Thyroid gland (tissue), 4 donors: ENCODE results near the gene IRS2.

ENCODE experiments used
- POLR2A ChIP-seq, 2 donors: fragments of 450-650 bp; IDR thresholded peaks; one replicate each; pipeline ENCODE4 v1.6.1; 2017; ENCODE audit warnings: antibody characterized with exemption in 2 of 2, mild to moderate bottlenecking in 2 of 2, moderate library complexity in 1 of 2
- TF ChIP-seq, protein P1 (sequence below), 6 experiments: fragments of 200-600 bp in 3 of 6; fragments of 450-650 bp in 3 of 6; sonication (generic) in 3 of 6; IDR thresholded peaks; one replicate each; pipeline ENCODE4 v1.5.1; 2016 to 2019; ENCODE audit warnings: antibody characterized with exemption in 6 of 6, mild to moderate bottlenecking in 2 of 6, inconsistent platforms in 1 of 6, moderate library complexity in 1 of 6

- TF ChIP-seq, protein P1, sequence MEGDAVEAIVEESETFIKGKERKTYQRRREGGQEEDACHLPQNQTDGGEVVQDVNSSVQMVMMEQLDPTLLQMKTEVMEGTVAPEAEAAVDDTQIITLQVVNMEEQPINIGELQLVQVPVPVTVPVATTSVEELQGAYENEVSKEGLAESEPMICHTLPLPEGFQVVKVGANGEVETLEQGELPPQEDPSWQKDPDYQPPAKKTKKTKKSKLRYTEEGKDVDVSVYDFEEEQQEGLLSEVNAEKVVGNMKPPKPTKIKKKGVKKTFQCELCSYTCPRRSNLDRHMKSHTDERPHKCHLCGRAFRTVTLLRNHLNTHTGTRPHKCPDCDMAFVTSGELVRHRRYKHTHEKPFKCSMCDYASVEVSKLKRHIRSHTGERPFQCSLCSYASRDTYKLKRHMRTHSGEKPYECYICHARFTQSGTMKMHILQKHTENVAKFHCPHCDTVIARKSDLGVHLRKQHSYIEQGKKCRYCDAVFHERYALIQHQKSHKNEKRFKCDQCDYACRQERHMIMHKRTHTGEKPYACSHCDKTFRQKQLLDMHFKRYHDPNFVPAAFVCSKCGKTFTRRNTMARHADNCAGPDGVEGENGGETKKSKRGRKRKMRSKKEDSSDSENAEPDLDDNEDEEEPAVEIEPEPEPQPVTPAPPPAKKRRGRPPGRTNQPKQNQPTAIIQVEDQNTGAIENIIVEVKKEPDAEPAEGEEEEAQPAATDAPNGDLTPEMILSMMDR (IDR thresholded peaks at IDR 0.05) = peak in 4 of 6 experiments; percentile 31 to 54 (median 50)
- no peak for TF ChIP-seq POLR2A (IDR thresholded peaks at IDR 0.05)
These were observed 4.7 kb upstream of the IRS2 start for GRCh38 chr13:109790942-109791605.
